Activated T-cell treated with anti-CD3 and anti-CD28 coated beads, Interleukin-2, amount 50 U/mL, for 72 hours (primary cell): ENCODE measurements around the gene TBL1X. TPM values are rescaled to one million over a fixed set of nuclear protein-coding genes. Genes with fewer than 3 reads are reported as not detected.

Source experiments
- ATAC-seq, 2 donors: fragments of 150-1000 bp; cut with Tn5 transposase; replicated peaks in 1 of 2; 2 replicates each; pipeline ENCODE4 v1.10.0; 2021; ENCODE audit warnings: moderate library complexity in 2 of 2, mild to moderate bottlenecking in 1 of 2
- DNase-seq, 2 donors: peaks; one replicate each; pipeline ENCODE4 v3.0.0; 2021 to 2022; ENCODE audit warnings: mixed read lengths in 1 of 2
- H3K27ac Mint-ChIP-seq: one replicate; pipeline ENCODE4 v1.8.0; 2022; ENCODE audit warnings: mild to moderate bottlenecking, moderate library complexity, mixed read lengths
- H3K27me3 Mint-ChIP-seq: one replicate; pipeline ENCODE4 v1.8.0; 2022; ENCODE audit warnings: low read depth, mixed read lengths
- H3K36me3 Mint-ChIP-seq, 2 donors: one replicate each; pipeline ENCODE4 v1.8.0; 2022; ENCODE audit warnings: mixed read lengths in 2 of 2, mild to moderate bottlenecking in 1 of 2; ENCODE audit not compliant: insufficient read depth in 2 of 2
- H3K4me1 Mint-ChIP-seq: one replicate; pipeline ENCODE4 v1.8.0; 2022; ENCODE audit warnings: low read depth, mixed read lengths
- H3K4me3 Mint-ChIP-seq, 2 donors: one replicate each; pipeline ENCODE4 v1.8.0; 2022; ENCODE audit warnings: mild to moderate bottlenecking in 2 of 2, mixed read lengths in 2 of 2, moderate library complexity in 2 of 2
- H3K9me3 Mint-ChIP-seq, 2 donors: one replicate each; pipeline ENCODE4 v1.8.0; 2022; ENCODE audit warnings: mixed read lengths in 2 of 2
- total RNA-seq, 2 donors: library from RNA; stranded (reverse); gene quantifications; one replicate each; pipeline ENCODE4 v1.2.3, GENCODE V29; 2022

The TBL1X gene
- total RNA-seq, 2 donors from 2014 or later: 52.8 to 55.1 TPM

DNA sequence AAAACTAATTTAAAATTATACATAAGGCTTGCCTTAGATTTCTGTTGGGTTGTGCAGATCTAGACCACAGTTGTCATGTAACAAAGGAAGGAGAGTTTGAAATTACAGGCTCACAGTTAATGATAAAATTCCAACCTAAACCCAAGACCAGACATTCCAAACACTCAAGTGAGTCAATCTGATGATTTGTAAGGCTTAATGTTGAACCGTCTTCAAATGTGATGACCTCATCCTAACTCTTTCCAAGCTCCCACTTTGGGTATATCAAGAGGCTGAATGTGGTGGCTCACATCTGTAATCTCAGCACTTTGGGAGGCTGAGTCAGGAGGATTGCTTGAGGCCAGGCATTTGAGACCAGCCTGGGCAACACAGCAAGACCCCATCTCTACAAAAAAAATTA is 149.2 kb downstream of the TBL1X start:
- Mint-ChIP-seq H3K4me1 (no peaks in the 10 kb centered on the region), H3K4me3 (no peak overlapping the region), H3K36me3 (no peaks in the 10 kb centered on the region), H3K27ac (no peak overlapping the region), H3K9me3 (no peaks in the 10 kb centered on the region), H3K27me3 (no peaks in the 10 kb centered on the region)
- DNase-seq (no peak), ATAC-seq (no peak)

DNA sequence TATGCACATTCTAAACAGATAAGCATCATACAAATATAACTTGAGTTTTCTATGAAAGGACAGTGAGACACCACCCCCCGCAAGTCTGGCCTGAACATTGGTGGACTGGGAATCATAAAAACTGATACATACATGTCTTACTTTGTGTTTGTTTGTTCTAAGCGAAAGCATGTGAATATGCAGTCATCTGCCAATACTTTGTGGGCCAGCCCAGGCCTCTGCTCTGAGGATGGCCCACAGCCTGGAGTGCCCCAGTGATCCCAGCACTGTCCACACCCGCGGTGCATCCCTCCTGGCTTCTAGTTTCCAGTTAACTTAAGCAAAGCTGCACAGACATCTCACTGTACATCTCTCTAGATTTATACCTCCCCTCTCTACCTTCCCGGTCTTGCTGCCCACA is 154.3 kb downstream of the TBL1X start:
- Mint-ChIP-seq H3K4me1 (peaks cover 20% of the 10 kb centered on the region), H3K27ac (no peak overlapping the region), H3K9me3 (no peaks in the 10 kb centered on the region), H3K4me3 (no peak overlapping the region), H3K27me3 (no peaks in the 10 kb centered on the region), H3K36me3 (peaks cover 0 to 1% of the 10 kb centered on the region in 2 donors)
- DNase-seq: no peak
- no peak for ATAC-seq

DNA sequence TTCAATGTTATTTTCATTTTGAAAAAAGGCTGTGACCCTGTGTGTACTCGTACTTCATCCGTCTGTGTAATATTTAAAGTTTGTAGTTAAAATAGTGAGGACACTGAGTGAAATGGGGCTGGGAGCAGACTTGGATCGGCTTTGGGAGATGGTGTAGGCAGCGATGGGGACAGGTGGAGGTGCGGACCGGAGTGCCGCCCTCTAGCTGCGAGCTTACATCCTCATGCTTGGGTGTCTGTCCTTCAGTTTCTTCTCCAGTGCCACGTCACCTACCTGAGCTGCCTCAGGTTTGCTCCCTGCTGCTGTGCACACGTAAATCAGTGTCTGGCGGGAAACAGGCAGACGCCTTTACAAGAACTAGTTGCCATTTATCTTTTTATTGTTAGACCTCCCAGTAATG is 154.7 kb downstream of the TBL1X start:
- peaks cover 24% of the 10 kb centered on the region for H3K4me1 Mint-ChIP-seq
- H3K4me3 Mint-ChIP-seq: no peak overlapping the region
- H3K36me3 Mint-ChIP-seq: peaks cover 0 to 1% of the 10 kb centered on the region in 2 donors
- H3K27me3 Mint-ChIP-seq: no peaks in the 10 kb centered on the region
- ATAC-seq (no peak), DNase-seq (no peak)
- no peaks in the 10 kb centered on the region for H3K9me3 Mint-ChIP-seq
- H3K27ac Mint-ChIP-seq: no peak overlapping the region

DNA sequence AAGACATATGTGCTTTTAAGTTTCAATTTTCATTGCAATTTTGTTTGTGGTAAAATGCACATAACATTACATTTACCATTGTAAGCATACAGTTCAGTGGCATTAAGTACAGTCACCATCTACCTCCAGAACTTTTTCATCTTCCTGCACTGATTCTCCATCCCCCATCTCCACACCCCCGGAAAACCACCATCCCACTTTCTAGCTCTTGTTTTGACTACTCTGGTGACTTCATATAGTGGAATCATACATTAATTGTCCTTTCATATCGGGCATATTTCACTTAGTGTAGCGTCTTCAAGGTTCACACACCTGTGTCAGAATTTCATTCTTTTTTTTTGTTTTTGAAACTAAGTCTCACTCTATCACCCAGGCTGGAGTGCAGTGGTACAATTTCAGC is 157.3 kb downstream of the TBL1X start:
- Mint-ChIP-seq H3K27ac (no peak overlapping the region), H3K36me3 (peaks cover 0 to 1% of the 10 kb centered on the region in 2 donors), H3K27me3 (no peaks in the 10 kb centered on the region), H3K4me3 (peak overlapping the region in 1 of 2 donors; percentile 11), H3K4me1 (peaks cover 28% of the 10 kb centered on the region), H3K9me3 (no peaks in the 10 kb centered on the region)
- ATAC-seq (peak in 1 of 2 donors; percentile 43), DNase-seq (peak in 1 of 2 donors; percentile 9)

DNA sequence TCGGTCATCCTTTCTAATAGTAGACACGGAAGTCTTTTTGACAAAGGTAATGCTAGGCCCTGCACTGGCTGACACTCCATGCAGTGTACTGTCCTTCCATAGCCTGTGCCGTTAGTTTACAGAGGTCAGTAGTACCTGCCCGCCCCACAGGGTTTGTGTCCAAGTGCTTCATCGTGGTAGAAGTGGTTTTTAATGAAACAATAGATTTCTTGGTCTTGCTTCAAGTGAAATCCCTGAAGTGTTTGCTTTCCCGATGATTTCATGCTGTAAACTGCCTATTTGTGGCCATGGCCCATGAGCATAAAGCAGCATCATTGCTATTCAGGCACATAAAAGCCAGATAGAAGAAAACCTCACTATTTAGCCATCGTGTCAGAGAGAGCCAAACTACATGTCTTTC is 161.5 kb downstream of the TBL1X start:
- Mint-ChIP-seq H3K9me3 (no peaks in the 10 kb centered on the region), H3K4me3 (no peak overlapping the region), H3K4me1 (peaks cover 28% of the 10 kb centered on the region), H3K27me3 (no peaks in the 10 kb centered on the region), H3K27ac (no peak overlapping the region), H3K36me3 (peaks cover 0 to 1% of the 10 kb centered on the region in 2 donors)
- DNase-seq: no peak
- ATAC-seq: no peak

DNA sequence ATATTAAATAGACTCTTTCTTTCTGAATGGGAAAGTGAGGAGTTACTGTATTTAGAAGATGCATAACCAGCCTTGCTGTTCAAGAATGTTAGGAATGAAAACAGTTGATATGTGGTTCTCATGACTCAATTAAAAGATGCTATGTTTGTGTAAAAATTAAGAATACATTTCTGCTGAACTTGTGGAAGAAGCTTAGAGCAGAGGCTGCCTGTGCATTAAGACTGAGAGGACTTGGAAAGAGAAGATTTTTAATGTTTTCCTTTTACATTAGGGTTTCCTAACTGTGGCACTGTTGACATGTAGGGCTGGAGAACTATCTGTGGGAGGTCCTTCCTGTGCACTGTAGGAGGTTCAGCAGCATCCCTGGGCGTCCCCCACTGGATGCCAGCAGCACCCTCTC is 163.1 kb downstream of the TBL1X start:
- DNase-seq (no peak), ATAC-seq (no peak)
- Mint-ChIP-seq H3K4me3 (no peak overlapping the region), H3K27ac (no peak overlapping the region), H3K36me3 (no peaks in the 10 kb centered on the region), H3K9me3 (no peaks in the 10 kb centered on the region), H3K4me1 (peaks cover 19% of the 10 kb centered on the region), H3K27me3 (no peaks in the 10 kb centered on the region)

DNA sequence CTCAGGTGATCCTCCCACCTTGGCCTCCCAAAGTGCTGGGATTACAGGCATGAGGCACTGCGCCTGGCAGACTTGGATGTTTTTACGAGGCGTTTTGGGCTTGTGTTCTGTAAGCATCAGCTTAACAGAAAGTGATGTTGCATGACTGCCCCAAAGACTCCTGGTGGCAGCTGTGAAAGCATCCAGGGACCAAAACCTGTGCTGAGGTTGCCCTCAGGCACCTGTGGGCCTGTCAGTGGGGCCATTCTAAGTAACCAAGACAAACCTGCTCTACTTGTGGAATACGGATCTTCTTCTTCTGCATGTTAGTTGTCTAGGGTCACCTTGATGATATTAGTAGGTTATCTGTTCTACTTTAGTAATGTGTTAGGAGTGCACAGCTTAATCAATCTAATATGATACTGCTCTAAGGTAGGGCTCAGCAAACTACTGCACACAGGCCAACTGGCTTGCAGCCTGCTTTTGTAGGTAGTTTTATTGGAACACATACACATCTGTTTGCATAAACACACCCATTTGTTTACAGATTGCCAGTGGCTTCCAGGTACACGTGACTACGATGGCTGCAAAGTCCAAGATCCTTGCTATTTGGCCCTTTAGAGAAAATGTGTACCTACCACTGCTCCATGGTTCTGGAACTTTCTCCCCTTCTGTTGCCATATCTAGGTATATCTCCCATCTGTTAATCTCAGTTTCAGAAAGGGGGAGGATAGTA is 164.1 kb downstream of the TBL1X start:
- peaks cover 16% of the 10 kb centered on the region for H3K4me1 Mint-ChIP-seq
- DNase-seq (no peak), ATAC-seq (no peak)
- no peaks in the 10 kb centered on the region for H3K36me3 Mint-ChIP-seq
- H3K27me3 Mint-ChIP-seq: no peaks in the 10 kb centered on the region
- H3K9me3 Mint-ChIP-seq: no peaks in the 10 kb centered on the region
- no peak overlapping the region for H3K4me3 Mint-ChIP-seq
- H3K27ac Mint-ChIP-seq: no peak overlapping the region

DNA sequence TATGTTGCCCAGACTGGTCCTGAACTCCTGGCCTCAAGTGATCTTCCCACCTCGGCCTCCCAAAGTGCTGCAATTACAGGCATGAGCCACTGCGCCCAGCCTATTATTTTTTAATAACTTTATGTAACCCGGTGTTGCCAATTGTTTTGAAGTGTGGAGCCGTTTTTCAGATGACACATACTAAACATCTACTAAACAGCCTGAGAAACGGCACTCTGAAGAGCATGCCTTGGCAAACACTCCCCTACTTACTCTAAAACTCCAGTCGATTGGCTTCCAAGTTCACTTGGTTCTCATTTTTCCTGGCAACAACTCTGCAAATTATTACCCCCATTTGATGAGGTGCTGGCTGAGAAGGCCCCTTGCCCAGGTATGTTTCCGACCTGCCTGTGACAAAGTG is 169.7 kb downstream of the TBL1X start:
- Mint-ChIP-seq H3K4me3 (no peak overlapping the region), H3K27me3 (no peaks in the 10 kb centered on the region)

DNA sequence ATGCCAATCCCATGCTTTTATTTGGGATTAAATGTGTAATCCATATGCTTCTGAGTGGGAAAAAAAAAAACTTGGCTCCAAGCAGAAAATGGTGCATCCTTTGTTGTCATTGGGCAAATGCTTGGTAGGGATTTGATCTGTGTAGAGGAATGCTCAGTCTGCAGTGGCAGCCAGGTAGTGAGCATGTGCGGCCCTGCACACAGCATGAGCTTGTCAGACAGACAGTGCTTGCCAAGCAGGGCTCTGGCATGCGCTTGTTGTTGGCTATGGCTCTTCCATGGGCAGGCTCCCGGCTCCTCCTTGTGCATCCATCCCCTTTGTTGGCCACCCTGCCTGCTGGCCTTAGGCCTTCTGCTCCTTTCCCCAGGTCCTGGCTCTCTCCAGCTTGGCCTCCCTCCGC is 170.5 kb downstream of the TBL1X start:
- no peaks in the 10 kb centered on the region for H3K9me3 Mint-ChIP-seq

More for the DNA sequence above, 169.7 kb downstream of the TBL1X start:
- no peak overlapping the region for H3K27ac Mint-ChIP-seq
- no peaks in the 10 kb centered on the region for H3K9me3 Mint-ChIP-seq
- no peaks in the 10 kb centered on the region for H3K36me3 Mint-ChIP-seq
- no peak for DNase-seq
- peaks cover 17% of the 10 kb centered on the region for H3K4me1 Mint-ChIP-seq
- ATAC-seq: no peak

DNA sequence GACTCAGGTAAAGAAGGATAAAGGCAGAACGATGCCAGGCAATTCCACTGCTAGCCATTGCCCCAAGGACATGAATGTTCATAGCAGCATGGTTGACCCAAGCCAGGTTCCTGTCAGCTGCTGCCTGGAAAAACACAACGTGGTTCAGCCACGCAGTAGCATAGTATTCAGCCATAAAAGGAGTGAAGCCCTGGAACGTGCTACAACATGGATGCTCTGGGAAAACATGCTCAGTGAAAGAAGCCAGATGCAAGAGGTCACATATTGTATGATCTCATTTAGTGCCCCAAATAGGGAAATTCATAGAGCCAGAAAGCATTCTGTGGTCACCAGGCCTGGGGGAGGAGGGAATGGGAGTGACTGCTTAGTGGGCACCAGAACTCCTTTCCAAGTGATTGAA is 170.9 kb downstream of the TBL1X start:
- ATAC-seq (no peak), DNase-seq (no peak)
- no peaks in the 10 kb centered on the region for H3K27me3 Mint-ChIP-seq
- no peaks in the 10 kb centered on the region for H3K36me3 Mint-ChIP-seq
- H3K9me3 Mint-ChIP-seq: no peaks in the 10 kb centered on the region
- H3K4me3 Mint-ChIP-seq: no peak overlapping the region
- H3K4me1 Mint-ChIP-seq: peaks cover 17% of the 10 kb centered on the region
- H3K27ac Mint-ChIP-seq: no peak overlapping the region

More for the DNA sequence above, 170.5 kb downstream of the TBL1X start:
- DNase-seq: no peak
- Mint-ChIP-seq H3K4me1 (peaks cover 17% of the 10 kb centered on the region), H3K4me3 (no peak overlapping the region), H3K27ac (no peak overlapping the region), H3K27me3 (no peaks in the 10 kb centered on the region), H3K36me3 (no peaks in the 10 kb centered on the region)
- ATAC-seq: no peak

DNA sequence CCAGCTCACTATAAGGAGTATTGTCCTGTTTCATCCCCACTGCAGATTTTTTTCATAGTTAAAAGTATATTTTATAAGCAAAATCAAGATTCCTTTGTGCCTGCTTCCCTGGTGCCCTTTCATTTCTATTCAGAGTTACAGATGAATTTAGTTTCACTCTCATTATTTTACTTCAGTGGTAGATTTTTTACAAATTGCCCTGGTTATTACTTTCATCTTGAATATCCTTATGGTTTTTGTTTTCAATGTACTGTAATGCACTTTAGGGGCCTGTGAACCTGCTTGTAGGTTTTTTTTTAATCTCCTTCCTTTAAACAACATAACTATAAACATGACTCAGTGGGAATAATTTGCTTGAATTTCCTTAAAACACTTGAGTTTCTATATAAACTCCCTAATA is 174.0 kb downstream of the TBL1X start:
- no peak for ATAC-seq
- Mint-ChIP-seq H3K4me1 (peaks cover 33% of the 10 kb centered on the region), H3K27ac (no peak overlapping the region), H3K27me3 (no peaks in the 10 kb centered on the region), H3K9me3 (no peaks in the 10 kb centered on the region), H3K36me3 (no peaks in the 10 kb centered on the region), H3K4me3 (no peak overlapping the region)
- DNase-seq: no peak

DNA sequence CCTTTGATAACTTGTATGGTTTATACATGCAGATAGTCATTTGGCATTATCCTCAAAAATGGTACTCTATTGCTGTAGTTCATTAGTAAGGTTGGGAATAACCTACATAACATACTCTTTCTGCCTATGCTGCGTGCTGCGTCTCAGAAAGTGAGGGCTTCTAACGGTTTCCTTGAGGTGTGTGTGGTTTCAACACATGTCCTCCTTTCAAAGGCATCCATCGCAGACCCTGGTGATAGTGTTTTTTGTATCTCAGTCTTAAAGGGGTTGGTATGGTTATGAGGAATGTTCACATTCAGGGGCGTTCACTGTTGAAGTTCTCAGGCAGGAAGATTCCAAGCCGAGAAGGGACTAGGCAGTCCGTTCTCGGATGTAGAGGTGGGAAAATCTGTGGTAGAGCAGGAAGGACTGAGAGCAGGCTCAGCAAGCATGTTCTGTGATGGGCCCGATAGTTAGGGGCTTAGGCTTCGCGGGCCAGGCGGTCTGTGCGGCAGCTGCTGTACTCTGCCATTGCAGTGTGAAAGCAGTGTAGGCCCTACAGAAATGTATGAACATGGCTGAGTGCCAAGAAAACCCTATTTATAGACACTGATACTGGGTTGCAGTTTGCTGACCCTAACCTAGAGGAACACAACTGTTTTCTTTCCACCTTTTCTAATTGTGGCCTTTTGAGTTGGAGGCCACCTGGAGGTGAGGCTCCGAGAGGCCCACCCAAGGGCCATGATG is 177.6 kb downstream of the TBL1X start:
- no peaks in the 10 kb centered on the region for H3K9me3 Mint-ChIP-seq
- H3K27ac Mint-ChIP-seq: no peak overlapping the region
- peak overlapping the region in 1 of 2 donors; percentile 46 for H3K4me3 Mint-ChIP-seq
- no peak for DNase-seq
- H3K27me3 Mint-ChIP-seq: no peaks in the 10 kb centered on the region
- peaks cover 53% of the 10 kb centered on the region for H3K4me1 Mint-ChIP-seq
- no peak for ATAC-seq
- no peaks in the 10 kb centered on the region for H3K36me3 Mint-ChIP-seq

DNA sequence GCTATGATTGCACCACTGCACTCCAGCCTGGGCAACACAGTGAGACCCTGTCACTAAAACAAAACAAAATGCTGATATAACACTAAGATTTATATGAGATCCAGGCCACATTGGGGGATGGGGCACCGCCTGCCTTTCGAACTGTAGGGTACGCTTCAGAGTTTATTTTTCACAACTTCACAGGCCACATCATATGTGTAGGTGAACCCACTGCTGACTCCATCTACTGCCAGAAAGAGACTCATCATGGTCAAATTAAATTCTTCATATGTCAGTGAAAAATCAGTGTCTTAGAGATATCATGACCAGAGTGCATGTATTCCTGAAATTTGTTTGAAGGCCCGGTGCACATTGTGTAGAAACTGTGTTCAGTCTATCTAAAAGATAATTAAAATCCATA is 178.9 kb downstream of the TBL1X start:
- Mint-ChIP-seq H3K36me3 (no peaks in the 10 kb centered on the region), H3K4me3 (peak overlapping the region; percentile 51 to 55), H3K27me3 (no peaks in the 10 kb centered on the region), H3K9me3 (no peaks in the 10 kb centered on the region), H3K4me1 (peaks cover 50% of the 10 kb centered on the region), H3K27ac (peak overlapping the region; percentile 63)
- DNase-seq (no peak), ATAC-seq (peak; percentile 26 to 39)
